CD14-positive monocyte (primary cell): ENCODE results near the gene CDH13. TPM values are rescaled to one million over a fixed set of nuclear protein-coding genes. Genes with fewer than 3 reads are reported as not detected.

Experiments used
- DNase-seq, 3 donors: peaks; one replicate each; pipeline ENCODE4 v3.0.0-alpha.2; 2011 to 2022
- H2AFZ ChIP-seq: 2 replicates; pipeline ENCODE4 v1.6.0; 2012; ENCODE audit warnings: mild to moderate bottlenecking, low read depth, low read length, inconsistent platforms; ENCODE audit not compliant: insufficient read depth, poor library complexity, severe bottlenecking
- H3K27ac ChIP-seq, 2 donors: 1 replicate in 1 of 2; 2 replicates in 1 of 2; pipeline ENCODE4 v1.5.1; 2012 to 2013; ENCODE audit warnings: low read length in 2 of 2, control low read depth in 1 of 2, inconsistent platforms in 1 of 2, low read depth in 1 of 2, mild to moderate bottlenecking in 1 of 2
- H3K27me3 ChIP-seq, 2 donors: one replicate each; pipeline versions ENCODE4 v1.6.0 to v1.6.1; 2011 to 2013; ENCODE audit warnings: low read length in 2 of 2; ENCODE audit not compliant: control insufficient read depth in 2 of 2, insufficient read depth in 2 of 2
- H3K36me3 ChIP-seq, 2 donors: replicated peaks in 1 of 2; 1 replicate in 1 of 2; 2 replicates in 1 of 2; pipeline versions ENCODE4 v1.5.1 to v1.6.1; 2012 to 2013; ENCODE audit warnings: low read length in 2 of 2, control low read depth in 1 of 2, inconsistent platforms in 1 of 2, mild to moderate bottlenecking in 1 of 2; ENCODE audit not compliant: insufficient read depth in 2 of 2, control insufficient read depth in 1 of 2
- H3K4me1 ChIP-seq, 2 donors: 1 replicate in 1 of 2; 2 replicates in 1 of 2; pipeline versions ENCODE4 v1.5.1 to v1.6.1; 2012 to 2013; ENCODE audit warnings: low read length in 2 of 2, control low read depth in 1 of 2, inconsistent platforms in 1 of 2, mild to moderate bottlenecking in 1 of 2, moderate library complexity in 1 of 2; ENCODE audit not compliant: insufficient read depth in 2 of 2, control insufficient read depth in 1 of 2
- H3K4me2 ChIP-seq: replicated peaks from 2 replicates; pipeline ENCODE3; 2012; ENCODE audit warnings: low read length, moderate library complexity, mild to moderate bottlenecking; ENCODE audit not compliant: poor library complexity, severe bottlenecking; ENCODE audit errors: extremely low read depth
- H3K4me3 ChIP-seq, 3 experiments: fragments of 200-600 bp in 1 of 3; sonication (generic) in 1 of 3; replicated peaks in 1 of 3; 1 replicate in 2 of 3; 2 replicates in 1 of 3; pipeline ENCODE4 v1.5.1; 2011 to 2013; ENCODE audit warnings: low read length in 3 of 3, mild to moderate bottlenecking in 3 of 3, control low read depth in 2 of 3, low read depth in 2 of 3, inconsistent platforms in 1 of 3, moderate library complexity in 1 of 3
- H3K79me2 ChIP-seq: 2 replicates; pipeline ENCODE4 v1.6.0; 2012; ENCODE audit warnings: mild to moderate bottlenecking, control low read depth, inconsistent platforms, low read length, moderate library complexity; ENCODE audit not compliant: insufficient read depth
- H3K9ac ChIP-seq: 2 replicates; pipeline ENCODE4 v1.6.0; 2017; ENCODE audit warnings: low read length, mild to moderate bottlenecking; ENCODE audit not compliant: insufficient read depth, poor library complexity, severe bottlenecking
- H3K9me3 ChIP-seq, 2 donors: replicated peaks in 1 of 2; 1 replicate in 1 of 2; 2 replicates in 1 of 2; pipeline versions ENCODE4 v1.5.1 to v1.6.1; 2012 to 2013; ENCODE audit warnings: low read length in 2 of 2, control low read depth in 1 of 2; ENCODE audit not compliant: control insufficient read depth in 1 of 2, insufficient read depth in 1 of 2
- H4K20me1 ChIP-seq: 2 replicates; pipeline ENCODE4 v1.6.0; 2012; ENCODE audit warnings: mild to moderate bottlenecking, low read length, control low read depth, moderate library complexity; ENCODE audit not compliant: insufficient read depth
- H3K27ac Mint-ChIP-seq, 7 donors: one replicate each; pipeline ENCODE4 v1.8.0; 2020; ENCODE audit warnings: mild to moderate bottlenecking in 7 of 7, mixed read lengths in 7 of 7, moderate library complexity in 6 of 7, inconsistent platforms in 2 of 7
- H3K27me3 Mint-ChIP-seq, 3 donors: one replicate each; pipeline ENCODE4 v1.8.0; 2021 to 2022; ENCODE audit warnings: low read depth in 3 of 3, mild to moderate bottlenecking in 3 of 3, mixed read lengths in 3 of 3, moderate library complexity in 3 of 3, inconsistent platforms in 1 of 3
- H3K36me3 Mint-ChIP-seq, 2 donors: one replicate each; pipeline ENCODE4 v1.8.0; 2020; ENCODE audit warnings: mixed read lengths in 2 of 2, inconsistent platforms in 1 of 2, mild to moderate bottlenecking in 1 of 2
- H3K4me1 Mint-ChIP-seq: one replicate; pipeline ENCODE4 v1.8.0; 2020; ENCODE audit warnings: mild to moderate bottlenecking, mixed read lengths
- H3K4me3 Mint-ChIP-seq, 2 donors: one replicate each; pipeline ENCODE4 v1.8.0; 2020; ENCODE audit warnings: mild to moderate bottlenecking in 2 of 2, mixed read lengths in 2 of 2, moderate library complexity in 1 of 2
- H3K9me3 Mint-ChIP-seq, 7 donors: one replicate each; pipeline ENCODE4 v1.8.0; 2020 to 2022; ENCODE audit warnings: mixed read lengths in 7 of 7, mild to moderate bottlenecking in 6 of 7, moderate library complexity in 6 of 7, inconsistent platforms in 2 of 7
- WGBS: methylation state at CpG from one replicate; pipeline ENCODE4 v1.1.5; 2013; ENCODE audit warnings: missing lambda C conversion rate; ENCODE audit not compliant: insufficient coverage; 5-methylcytosine and 5-hydroxymethylcytosine counted together
- intact Hi-C, 2 donors: fragments of 100-400 bp; cut with micrococcal nuclease; formaldehyde crosslinking; loops; one replicate each; pipeline versions ENCODE4 v1.15.0 to v1.15.1; 2023
- polyA plus RNA-seq, 3 donors: library from polyadenylated mRNA; depleted of rRNA in 1 of 3; unstranded in 2 of 3; stranded (reverse) in 1 of 3; fragments of 300-500 nt in 2 of 3; fragments of >200 nt in 1 of 3; fragmentation: Illumina TruSeq in 2 of 3; gene quantifications; 1 replicate in 2 of 3; 2 replicates in 1 of 3; pipeline ENCODE4 v1.2.3, GENCODE V29; 2012 to 2021
- TF ChIP-seq, protein P1 (sequence below): fragments of 200-600 bp; IDR thresholded peaks from one replicate; pipeline ENCODE4 v1.8.0; 2022; ENCODE audit warnings: antibody characterized with exemption, mild to moderate bottlenecking

Gene CDH13
- polyA plus RNA-seq, 3 donors, result 0.13 to 0.19 TPM; not detected in 1

- no peak overlapping the region for H3K4me3 Mint-ChIP-seq
- peaks cover 0 to 4% (median 3%) of the 10 kb centered on the region in 3 donors for H3K27me3 Mint-ChIP-seq
- no peaks in the 10 kb centered on the region for H3K36me3 Mint-ChIP-seq
These were observed 1034.9 kb downstream of the CDH13 start for GRCh38 chr16:83661656-83662055.

DNA sequence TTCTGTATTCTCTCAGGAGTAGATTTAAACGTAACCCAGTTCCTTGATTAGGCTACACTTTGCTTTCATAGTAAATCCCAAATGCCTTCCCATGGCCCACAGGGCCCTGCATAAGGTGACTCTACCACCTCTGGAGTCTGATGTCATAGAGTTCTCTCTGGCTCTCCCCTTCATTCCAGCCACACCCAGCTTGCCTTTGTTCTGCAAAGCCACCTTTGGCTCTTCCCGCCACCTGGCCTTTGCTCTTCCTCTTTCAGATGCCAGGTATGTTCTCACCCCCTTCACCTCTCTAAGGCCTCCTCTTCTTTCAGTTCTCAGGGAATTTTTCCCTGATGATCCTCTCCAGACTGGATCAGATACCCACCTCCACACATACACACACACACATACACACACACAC is 1039.7 kb downstream of the CDH13 start:
- Histone ChIP-seq H3K4me2 (no peak overlapping the region), H3K4me3 (no peak overlapping the region), H3K9me3 (peaks cover 0 to 7% of the 10 kb centered on the region in 2 donors), H2AFZ (no peak overlapping the region), H3K27ac (no peak overlapping the region), H4K20me1 (no peaks in the 10 kb centered on the region), H3K4me1 (no peaks in the 10 kb centered on the region), H3K79me2 (no peaks in the 10 kb centered on the region), H3K36me3 (no peaks in the 10 kb centered on the region), H3K9ac (no peak overlapping the region), H3K27me3 (no peaks in the 10 kb centered on the region)
- H3K4me3 Mint-ChIP-seq, result no peak overlapping the region
- intact Hi-C loops, result no loop called here
- peaks cover 2 to 20% (median 9%) of the 10 kb centered on the region in 7 donors for H3K9me3 Mint-ChIP-seq
- 90% methylated on average over 2 of the region's 2 CpGs for WGBS
- no peak for DNase-seq
- peaks cover 7 to 8% (median 7%) of the 10 kb centered on the region in 3 donors for H3K27me3 Mint-ChIP-seq
- H3K36me3 Mint-ChIP-seq, result no peaks in the 10 kb centered on the region
- no peaks in the 10 kb centered on the region for H3K4me1 Mint-ChIP-seq
- no peak overlapping the region for H3K27ac Mint-ChIP-seq
- TF ChIP-seq, protein P1, sequence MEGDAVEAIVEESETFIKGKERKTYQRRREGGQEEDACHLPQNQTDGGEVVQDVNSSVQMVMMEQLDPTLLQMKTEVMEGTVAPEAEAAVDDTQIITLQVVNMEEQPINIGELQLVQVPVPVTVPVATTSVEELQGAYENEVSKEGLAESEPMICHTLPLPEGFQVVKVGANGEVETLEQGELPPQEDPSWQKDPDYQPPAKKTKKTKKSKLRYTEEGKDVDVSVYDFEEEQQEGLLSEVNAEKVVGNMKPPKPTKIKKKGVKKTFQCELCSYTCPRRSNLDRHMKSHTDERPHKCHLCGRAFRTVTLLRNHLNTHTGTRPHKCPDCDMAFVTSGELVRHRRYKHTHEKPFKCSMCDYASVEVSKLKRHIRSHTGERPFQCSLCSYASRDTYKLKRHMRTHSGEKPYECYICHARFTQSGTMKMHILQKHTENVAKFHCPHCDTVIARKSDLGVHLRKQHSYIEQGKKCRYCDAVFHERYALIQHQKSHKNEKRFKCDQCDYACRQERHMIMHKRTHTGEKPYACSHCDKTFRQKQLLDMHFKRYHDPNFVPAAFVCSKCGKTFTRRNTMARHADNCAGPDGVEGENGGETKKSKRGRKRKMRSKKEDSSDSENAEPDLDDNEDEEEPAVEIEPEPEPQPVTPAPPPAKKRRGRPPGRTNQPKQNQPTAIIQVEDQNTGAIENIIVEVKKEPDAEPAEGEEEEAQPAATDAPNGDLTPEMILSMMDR, result no peak

More at GRCh38 chr16:83661656-83662055, 1034.9 kb downstream of the CDH13 start:
- no peaks in the 10 kb centered on the region for H3K27me3 ChIP-seq
- H3K79me2 ChIP-seq, result no peaks in the 10 kb centered on the region
- H3K4me2 ChIP-seq, result no peak overlapping the region
- peaks cover 2 to 11% (median 6%) of the 10 kb centered on the region in 7 donors for H3K9me3 Mint-ChIP-seq
- H3K9ac ChIP-seq, result no peak overlapping the region
- intact Hi-C loops, result no loop called here
- H3K36me3 ChIP-seq, result no peaks in the 10 kb centered on the region
- H2AFZ ChIP-seq, result no peak overlapping the region
- TF ChIP-seq, protein P1, result no peak
- H3K4me3 ChIP-seq, result no peak overlapping the region
- no peaks in the 10 kb centered on the region for H4K20me1 ChIP-seq
- H3K9me3 ChIP-seq, result no peaks in the 10 kb centered on the region
- no peak for DNase-seq
- no peaks in the 10 kb centered on the region for H3K4me1 ChIP-seq
- H3K27ac Mint-ChIP-seq, result no peak overlapping the region
- no peak overlapping the region for H3K27ac ChIP-seq
- H3K4me1 Mint-ChIP-seq, result no peaks in the 10 kb centered on the region
